T-helper 1 cell treated with Interleukin-12 subunit alpha and Interleukin-12 subunit beta and Interleukin-4 antibody, amounts not matched to agents 30 ng/mL and 1 ng/mL, for 36 hours (primary cell): ENCODE results near the gene PBX1. TPM values are rescaled to one million over a fixed set of nuclear protein-coding genes. Genes with fewer than 3 reads are reported as not detected.

ENCODE experiments used
- intact Hi-C: fragments of 100-400 bp; cut with micrococcal nuclease; formaldehyde crosslinking; loops from one replicate; pipeline ENCODE4 v1.15.1; 2024
- total RNA-seq: library from RNA; stranded (reverse); gene quantifications from 2 replicates; pipeline ENCODE4 v1.2.3, GENCODE V29; 2022

Gene PBX1
- total RNA-seq, 1 donor from 2014 or later: not detected

GRCh38 chr1:164617377-164618201 lies 58.6 kb downstream of the PBX1 start:
- intact Hi-C loops: no loop called here

- intact Hi-C loops: no loop called here
Observed at GRCh38 chr1:164618202-164618564, 59.2 kb downstream of the PBX1 start.

- intact Hi-C loops: no loop called here
Observed at GRCh38 chr1:164619006-164619784, 60.2 kb downstream of the PBX1 start.

- intact Hi-C loops: no loop called here
Observed at GRCh38 chr1:164622068-164622845, 63.3 kb downstream of the PBX1 start.

GRCh38 chr1:164623805-164624204 lies 64.8 kb downstream of the PBX1 start:
- intact Hi-C loops: no loop called here

- intact Hi-C loops: no loop called here
Observed at GRCh38 chr1:164624400-164624799, 65.4 kb downstream of the PBX1 start.

GRCh38 chr1:164625004-164625617 lies 66.1 kb downstream of the PBX1 start:
- intact Hi-C loops: no loop called here

- intact Hi-C loops: no loop called here
Observed at GRCh38 chr1:164628772-164629171, 69.8 kb downstream of the PBX1 start.

- intact Hi-C loops: no loop called here
Observed at GRCh38 chr1:164629971-164630370, 71.0 kb downstream of the PBX1 start.

GRCh38 chr1:164630626-164631396 lies 71.8 kb downstream of the PBX1 start:
- intact Hi-C loops: no loop called here

GRCh38 chr1:164631751-164632150 lies 72.8 kb downstream of the PBX1 start:
- intact Hi-C loops: no loop called here

- intact Hi-C loops: no loop called here
Observed at GRCh38 chr1:164633997-164634396, 75.0 kb downstream of the PBX1 start.

- intact Hi-C loops: no loop called here
Observed at GRCh38 chr1:164635059-164635802, 76.2 kb downstream of the PBX1 start.

- intact Hi-C loops: no loop called here
Observed at GRCh38 chr1:164635803-164636731, 77.1 kb downstream of the PBX1 start.

- intact Hi-C loops: no loop called here
Observed at GRCh38 chr1:164636757-164637156, 77.8 kb downstream of the PBX1 start.

- intact Hi-C loops: no loop called here
Observed at GRCh38 chr1:164637461-164638375, 78.7 kb downstream of the PBX1 start.

- intact Hi-C loops: no loop called here
Observed at GRCh38 chr1:164638492-164639202, 79.7 kb downstream of the PBX1 start.
